22Rv1 (cell line): ENCODE data around the gene SDHB.

Experiments
- CTCF ChIP-seq: fragments of 450-650 bp; IDR thresholded peaks from 2 replicates; pipeline ENCODE4 v1.5.1; 2017; ENCODE audit warnings: mild to moderate bottlenecking
- ZFX ChIP-seq: fragments of 450-650 bp; IDR thresholded peaks from 2 replicates; pipeline ENCODE4 v1.6.1; 2017; ENCODE audit warnings: antibody characterized with exemption, borderline replicate concordance

DNA sequence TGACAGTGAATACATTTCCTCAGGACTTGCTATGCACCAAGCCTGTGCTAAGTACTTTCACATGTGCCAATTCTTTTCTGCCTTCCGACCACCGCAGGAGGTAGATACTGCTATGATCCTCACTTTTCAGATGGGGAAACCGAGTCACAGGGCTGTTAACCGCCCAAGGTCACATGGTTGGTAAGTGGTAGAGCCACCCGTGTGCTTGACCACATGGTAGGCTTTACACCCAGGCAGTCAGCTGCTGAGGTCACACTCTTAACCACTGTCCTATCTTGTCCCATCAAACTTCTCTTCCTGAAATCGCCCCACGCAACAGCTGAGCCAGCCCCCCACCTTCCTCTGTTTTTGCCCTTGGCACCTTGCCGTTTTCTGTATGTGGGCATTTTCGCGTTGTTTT lies 31.0 kb upstream of the SDHB start:
- no peak for TF ChIP-seq CTCF
- no peak for TF ChIP-seq ZFX
